GM21717 (cell line): ENCODE results near the gene DOCK8.

ENCODE experiments used
- ATAC-seq: cut with Tn5 transposase; IDR thresholded peaks from one replicate; pipeline ENCODE4 v1.9.1; 2021; ENCODE audit warnings: mild to moderate bottlenecking, moderate library complexity; ENCODE audit not compliant: unreplicated experiment

DOCK8 gene

GRCh38 chr9:304106-304505 is 89.4 kb downstream of the DOCK8 start:
- no peak for ATAC-seq

- no peak for ATAC-seq
Observed at GRCh38 chr9:304519-305185, 90.0 kb downstream of the DOCK8 start.

- ATAC-seq: no peak
Observed at GRCh38 chr9:306907-307306, 92.2 kb downstream of the DOCK8 start.

GRCh38 chr9:311841-312240 is 97.2 kb downstream of the DOCK8 start:
- no peak for ATAC-seq

- no peak for ATAC-seq
Observed at GRCh38 chr9:312596-313320, 98.1 kb downstream of the DOCK8 start.

GRCh38 chr9:316382-316965 is 101.8 kb downstream of the DOCK8 start:
- ATAC-seq: no peak

GRCh38 chr9:318646-319045 is 104.0 kb downstream of the DOCK8 start:
- ATAC-seq: no peak

- no peak for ATAC-seq
Observed at GRCh38 chr9:324971-325370, 110.3 kb downstream of the DOCK8 start.

- no peak for ATAC-seq
Observed at GRCh38 chr9:326667-327066, 112.0 kb downstream of the DOCK8 start.

GRCh38 chr9:328453-328852 is 113.8 kb downstream of the DOCK8 start:
- ATAC-seq: no peak

- no peak for ATAC-seq
Observed at GRCh38 chr9:331197-331596, 116.5 kb downstream of the DOCK8 start.

GRCh38 chr9:335373-335772 is 120.7 kb downstream of the DOCK8 start:
- ATAC-seq: no peak

GRCh38 chr9:336039-336438 is 121.4 kb downstream of the DOCK8 start:
- ATAC-seq: no peak

GRCh38 chr9:338602-339001 is 123.9 kb downstream of the DOCK8 start:
- ATAC-seq: no peak

- no peak for ATAC-seq
Observed at GRCh38 chr9:341634-342421, 127.2 kb downstream of the DOCK8 start.

- ATAC-seq: no peak
Observed at GRCh38 chr9:343773-344172, 129.1 kb downstream of the DOCK8 start.

GRCh38 chr9:346111-346571 is 131.5 kb downstream of the DOCK8 start:
- no peak for ATAC-seq

- ATAC-seq: no peak
Observed at GRCh38 chr9:347667-348292, 133.1 kb downstream of the DOCK8 start.

- ATAC-seq: no peak
Observed at GRCh38 chr9:350384-350783, 135.7 kb downstream of the DOCK8 start.

- no peak for ATAC-seq
Observed at GRCh38 chr9:351916-352315, 137.3 kb downstream of the DOCK8 start.

- no peak for ATAC-seq
Observed at GRCh38 chr9:353077-353476, 138.4 kb downstream of the DOCK8 start.
